A549 (cell line): ENCODE measurements around the gene CEBPB. TPM values are rescaled to one million over a fixed set of nuclear protein-coding genes. Genes with fewer than 3 reads are reported as not detected.

Source experiments
- ATAC-seq, 2 experiments: fragments of 200-7000 bp in 1 of 2; fragments of >200 bp in 1 of 2; cut with Nextera tagmentation in 1 of 2; cut with Tn5 transposase in 1 of 2; 3 replicates each; pipeline versions ENCODE4 v1.8.0 to v1.9.1; 2018 to 2020; ENCODE audit warnings: mild to moderate bottlenecking in 1 of 2, moderate library complexity in 1 of 2
- CTCF ChIA-PET: fragments of 300-600 bp; sonication (Branson Sonifier 250); formaldehyde crosslinking; extraction: SDS; loops from one replicate; lab custom pipeline; 2021; ENCODE audit warnings: antibody characterized with exemption, inconsistent platforms; lab: Yijun Ruan, JAX
- POLR2A ChIA-PET: fragments of 350-600 bp; formaldehyde crosslinking; extraction: SDS; loops from one replicate; lab custom pipeline; 2021; ENCODE audit warnings: antibody characterized with exemption, inconsistent platforms; lab: Yijun Ruan, JAX
- DNase-seq, 2 experiments: peaks; one replicate each; pipeline versions ENCODE4 v3.0.0 to v3.0.0-alpha.2; 2011 to 2016; ENCODE audit warnings: low read depth in 1 of 2, low spot score in 1 of 2
- FAIRE-seq: peaks from 2 replicates; lab custom pipeline; 2011; peaks lifted over from hg19 to GRCh38; lab: Jason Lieb, UNC
- H3K27ac ChIP-seq, 2 experiments: fragments of >200 bp; sonication (Bioruptor Twin); formaldehyde crosslinking; 3 replicates each; pipeline ENCODE4 v1.5.1; 2016 to 2017
- H3K4me1 ChIP-seq: fragments of >200 bp; sonication (Bioruptor Twin); formaldehyde crosslinking; 3 replicates; pipeline ENCODE4 v1.6.1; 2016
- H3K4me2 ChIP-seq: fragments of >200 bp; sonication (Bioruptor Twin); formaldehyde crosslinking; 3 replicates; pipeline ENCODE4 v1.6.1; 2016
- H3K4me3 ChIP-seq: fragments of >200 bp; sonication (Bioruptor Twin); formaldehyde crosslinking; 3 replicates; pipeline ENCODE4 v1.5.1; 2016
- H3K9me3 ChIP-seq: fragments of >200 bp; sonication (Bioruptor Twin); formaldehyde crosslinking; 3 replicates; pipeline ENCODE4 v1.6.1; 2016
- CBX8 ChIP-seq: fragments of 200-600 bp; sonication (generic); IDR thresholded peaks from 2 replicates; pipeline ENCODE4 v1.6.1; 2016
- EHF ChIP-seq: fragments of 250-450 bp; sonication (Bioruptor Pico); IDR thresholded peaks from 2 replicates; pipeline ENCODE4 v1.5.0; 2020; ENCODE audit warnings: mild to moderate bottlenecking
- EHMT2 ChIP-seq: fragments of 200-600 bp; sonication (generic); IDR thresholded peaks from 2 replicates; pipeline ENCODE4 v1.6.1; 2016; ENCODE audit warnings: antibody characterized with exemption, low read depth, mild to moderate bottlenecking, moderate library complexity
- FOSL2 ChIP-seq, 2 experiments: fragments of 450-650 bp in 1 of 2; fragments of >200 bp in 1 of 2; sonication (Bioruptor Twin) in 1 of 2; formaldehyde crosslinking; IDR thresholded peaks; 2 replicates each; pipeline versions ENCODE4 v1.5.0 to v1.6.1; 2016 to 2020; ENCODE audit warnings: mild to moderate bottlenecking in 1 of 2, moderate library complexity in 1 of 2
- FOXS1 ChIP-seq: fragments of 250-450 bp; sonication (Bioruptor Pico); IDR thresholded peaks from 2 replicates; pipeline ENCODE4 v1.5.0; 2020; ENCODE audit warnings: mild to moderate bottlenecking, moderate library complexity
- HDAC2 ChIP-seq: fragments of 200-600 bp; sonication (generic); IDR thresholded peaks from 2 replicates; pipeline ENCODE4 v1.6.1; 2016
- JUN ChIP-seq, 2 experiments: fragments of >200 bp; sonication (Bioruptor Twin); formaldehyde crosslinking; IDR thresholded peaks; 2 replicates in 1 of 2; 3 replicates in 1 of 2; pipeline ENCODE4 v1.6.1; 2016 to 2017
- MAFK ChIP-seq: fragments of 450-650 bp; IDR thresholded peaks from 2 replicates; pipeline ENCODE4 v1.6.1; 2014; ENCODE audit not compliant: partially characterized antibody
- NPAS2 ChIP-seq: fragments of 250-450 bp; sonication (Bioruptor Pico); IDR thresholded peaks from 2 replicates; pipeline ENCODE4 v1.8.0; 2022; ENCODE audit warnings: mild to moderate bottlenecking, moderate library complexity, borderline replicate concordance
- RCOR1 ChIP-seq: fragments of 150-350 bp; IDR thresholded peaks from 2 replicates; pipeline ENCODE4 v1.6.1; 2014; ENCODE audit warnings: antibody characterized with exemption, low read length, low read depth
- RFX5 ChIP-seq: fragments of 450-650 bp; IDR thresholded peaks from 2 replicates; pipeline ENCODE4 v1.7.1; 2014; ENCODE audit warnings: antibody characterized with exemption, mild to moderate bottlenecking, moderate library complexity
- SREBF2 ChIP-seq: fragments of 450-650 bp; IDR thresholded peaks from 2 replicates; pipeline ENCODE4 v1.6.1; 2014; ENCODE audit warnings: mild to moderate bottlenecking, moderate library complexity
- WGBS: methylation state at CpG from one replicate; pipeline ENCODE4 v1.1.6; 2017; ENCODE audit errors: missing lambda C conversion rate; 5-methylcytosine and 5-hydroxymethylcytosine counted together
- polyA plus RNA-seq, 4 experiments: library from polyadenylated mRNA; depleted of rRNA in 3 of 4; stranded (reverse); fragments of >200 nt; fragmentation: RNase III in 1 of 4; extraction: RNeasy Plus Mini Kit Qiagen cat#74134 plus additional on column Dnase treatment in 1 of 4; gene quantifications; 2 replicates in 3 of 4; 3 replicates in 1 of 4; pipeline ENCODE4 v1.2.3, GENCODE V29; 2011 to 2017
- TF ChIP-seq, protein P1 (sequence below): fragments of 250-450 bp; sonication (Bioruptor Pico); IDR thresholded peaks from 2 replicates; pipeline ENCODE4 v1.5.0; 2021; ENCODE audit warnings: mild to moderate bottlenecking, moderate library complexity, borderline replicate concordance

CEBPB gene
- polyA plus RNA-seq, 2 of the 4 experiments (the other 2 are of a cell fraction), result 45.4 to 74.0 TPM

DNA sequence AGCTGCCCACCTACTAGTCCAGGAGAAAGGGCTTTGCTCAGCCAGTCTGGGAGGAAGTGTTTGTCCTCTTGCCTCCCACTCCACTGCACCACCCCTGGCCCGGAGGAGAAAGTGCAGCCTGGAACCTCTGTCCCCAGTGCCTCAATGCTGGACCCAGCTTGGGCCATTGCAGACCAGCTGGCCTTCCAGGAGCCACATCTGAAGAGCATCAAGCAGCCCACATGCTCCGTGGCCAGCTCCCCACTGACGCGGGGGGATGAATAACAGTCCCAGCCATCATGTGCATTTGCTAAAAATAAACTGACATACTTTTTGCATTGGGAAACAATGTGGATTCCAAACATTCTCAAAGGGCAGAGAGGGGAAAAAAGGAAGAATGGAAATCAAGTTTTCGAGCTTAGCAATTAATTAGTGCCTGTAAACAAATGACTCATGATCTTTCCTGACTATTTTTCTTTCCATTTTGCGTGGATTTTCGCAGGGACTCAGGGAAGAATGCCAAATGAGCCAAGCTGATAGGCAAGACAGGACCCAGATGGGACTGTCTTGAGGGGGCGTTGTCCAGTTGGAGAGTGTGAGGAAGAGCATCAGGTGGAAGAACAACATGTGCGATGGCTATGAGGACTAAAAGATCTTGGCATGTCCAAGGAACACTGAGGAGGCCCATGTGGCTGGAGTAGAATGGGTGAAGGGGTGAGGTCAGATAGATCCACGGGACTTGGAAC lies 34.1 kb downstream of the CEBPB start:
- no peak for DNase-seq
- peaks cover 26% of the 10 kb centered on the region for H3K4me1 ChIP-seq
- no peak overlapping the region for H3K4me3 ChIP-seq
- H3K27ac ChIP-seq, result peak overlapping the region; percentile 8 to 46; a peak in 4 of 6 replicates
- no peak for TF ChIP-seq FOXS1 (CRISPR knock-in tag)
- no peak for TF ChIP-seq FOSL2 (IDR thresholded peaks at IDR 0.05)
- TF ChIP-seq FOSL2 (CRISPR knock-in tag; IDR thresholded peaks at IDR 0.05), result peak; percentile 53
- TF ChIP-seq HDAC2, result no peak
- no peak for TF ChIP-seq EHMT2
- TF ChIP-seq JUN (IDR thresholded peaks at IDR 0.05), result no peak
- no peak for TF ChIP-seq CBX8
- TF ChIP-seq EHF (CRISPR knock-in tag), result no peak
- no peak for TF ChIP-seq RFX5
- TF ChIP-seq, all 56 proteins: peak for 1
- POLR2A ChIA-PET, result no interaction called here
- WGBS, result 71% methylated on average over 10 of the region's 10 CpGs
- CTCF ChIA-PET, result interaction anchor here (0.8 to 1.4 kb wide), 4 partner anchors 9 to 236 kb away, joined by 3 to 4 read pairs (median 3); no protein-coding TSS in a partner anchor
- H3K4me2 ChIP-seq, result no peak overlapping the region
- no peak for FAIRE-seq
- peaks cover 7% of the 10 kb centered on the region; the same call in 2 of the 3 replicates for H3K9me3 ChIP-seq
- peak in 1 of 2 experiments; percentile 19; a peak in 3 of 6 replicates for ATAC-seq

DNA sequence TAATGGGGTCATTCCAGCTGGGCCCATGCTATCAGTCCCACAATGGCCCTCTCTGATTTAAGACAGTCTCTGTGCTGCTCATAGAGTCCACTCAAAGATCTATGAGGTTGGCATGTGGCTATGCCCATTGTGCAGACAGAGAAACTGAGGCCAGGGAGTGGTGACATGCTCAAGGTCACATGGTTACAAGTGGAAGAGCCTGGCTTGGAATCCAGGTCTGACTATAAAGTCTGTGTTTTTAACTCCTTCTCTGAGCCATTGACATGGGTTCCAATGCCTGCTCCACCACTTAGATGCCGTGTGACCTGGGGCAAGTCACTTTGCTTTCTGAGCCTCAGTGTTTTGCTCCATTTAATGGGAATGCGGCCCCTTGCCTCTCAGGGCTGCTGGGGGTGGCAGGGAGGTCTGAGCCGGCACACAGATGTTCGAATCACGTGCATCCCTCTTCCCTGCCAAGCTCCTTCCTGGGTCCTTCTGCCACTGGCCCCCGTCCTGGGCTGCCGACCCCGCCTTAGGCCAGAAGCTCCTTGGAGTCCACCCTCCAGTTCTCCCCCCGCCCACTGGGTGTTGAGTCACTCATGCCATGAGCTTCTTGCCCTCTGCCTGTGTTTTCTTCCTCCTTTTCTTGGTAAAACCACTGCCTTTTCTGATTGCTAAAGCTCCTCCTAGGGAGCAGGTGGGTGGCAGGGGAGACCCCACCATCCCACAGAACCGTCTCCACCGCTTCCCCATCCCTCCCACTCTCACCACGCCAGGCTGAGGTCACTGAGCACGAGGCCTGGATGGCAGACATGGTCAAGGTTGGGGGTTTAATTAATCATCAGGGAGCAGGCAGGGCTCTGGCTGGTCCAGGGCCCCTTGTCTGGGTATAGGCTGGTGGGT lies 35.7 kb downstream of the CEBPB start:
- ATAC-seq (peak in 1 of 2 experiments; percentile 48; a peak in 3 of 6 replicates), FAIRE-seq (no peak), DNase-seq (no peak)
- 72% methylated on average over 12 of the region's 13 CpGs for WGBS
- H3K4me3 ChIP-seq, result no peak overlapping the region
- peak overlapping the region; percentile 42 for H3K4me2 ChIP-seq
- H3K27ac ChIP-seq, result peak overlapping the region; percentile 69 to 80
- ChIA-PET POLR2A (interaction anchor here (0.8 kb wide), 1 partner anchor 95 kb away, joined by 3 read pairs; no protein-coding TSS in a partner anchor), CTCF (interaction anchor here (1.0 to 1.2 kb wide), 2 partner anchors 41 to 354 kb away, joined by 3 to 4 read pairs; no protein-coding TSS in a partner anchor)
- peaks cover 7% of the 10 kb centered on the region; the same call in 2 of the 3 replicates for H3K9me3 ChIP-seq
- no peak for TF ChIP-seq RCOR1
- no peak for TF ChIP-seq FOSL2 (IDR thresholded peaks at IDR 0.05)
- TF ChIP-seq FOSL2 (CRISPR knock-in tag; IDR thresholded peaks at IDR 0.05), result peak; percentile 18; the same call in 1 of the 2 replicates
- H3K4me1 ChIP-seq, result peaks cover 15% of the 10 kb centered on the region

DNA sequence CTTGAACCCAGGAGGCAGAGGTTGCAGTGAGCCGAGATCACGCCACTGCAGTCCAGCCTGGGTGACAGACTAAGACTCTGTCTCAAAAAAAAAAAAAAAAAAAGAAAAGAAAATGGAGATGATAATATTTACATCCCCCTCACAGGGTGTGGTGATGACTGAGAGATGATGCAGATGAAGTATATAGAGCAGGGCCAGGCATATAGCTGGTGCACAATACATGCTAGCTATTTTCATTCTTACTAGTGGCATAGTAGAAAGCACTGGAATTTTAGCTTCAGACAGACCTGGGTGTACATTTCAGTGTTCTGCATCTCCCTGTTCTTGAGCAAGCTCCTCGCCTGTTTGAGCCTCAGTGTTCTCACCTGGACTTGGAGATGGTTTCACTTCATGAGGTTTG lies 36.9 kb downstream of the CEBPB start:
- ATAC-seq (no peak; a peak in 1 of 6 replicates), FAIRE-seq (no peak), DNase-seq (no peak)
- no peak for TF ChIP-seq SREBF2
- no peak for TF ChIP-seq NPAS2 (CRISPR knock-in tag)
- TF ChIP-seq, protein P1, sequence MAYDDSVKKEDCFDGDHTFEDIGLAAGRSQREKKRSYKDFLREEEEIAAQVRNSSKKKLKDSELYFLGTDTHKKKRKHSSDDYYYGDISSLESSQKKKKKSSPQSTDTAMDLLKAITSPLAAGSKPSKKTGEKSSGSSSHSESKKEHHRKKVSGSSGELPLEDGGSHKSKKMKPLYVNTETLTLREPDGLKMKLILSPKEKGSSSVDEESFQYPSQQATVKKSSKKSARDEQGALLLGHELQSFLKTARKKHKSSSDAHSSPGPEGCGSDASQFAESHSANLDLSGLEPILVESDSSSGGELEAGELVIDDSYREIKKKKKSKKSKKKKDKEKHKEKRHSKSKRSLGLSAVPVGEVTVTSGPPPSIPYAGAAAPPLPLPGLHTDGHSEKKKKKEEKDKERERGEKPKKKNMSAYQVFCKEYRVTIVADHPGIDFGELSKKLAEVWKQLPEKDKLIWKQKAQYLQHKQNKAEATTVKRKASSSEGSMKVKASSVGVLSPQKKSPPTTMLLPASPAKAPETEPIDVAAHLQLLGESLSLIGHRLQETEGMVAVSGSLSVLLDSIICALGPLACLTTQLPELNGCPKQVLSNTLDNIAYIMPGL, result no peak
- no peak for TF ChIP-seq CBX8
- CTCF ChIA-PET, result interaction anchor here (0.6 to 1.8 kb wide), 5 partner anchors 16 to 61 kb away, joined by 3 to 4 read pairs (median 3); no protein-coding TSS in a partner anchor
- POLR2A ChIA-PET, result no interaction called here
- Histone ChIP-seq H3K4me1 (peaks cover 9% of the 10 kb centered on the region), H3K4me2 (no peak overlapping the region), H3K27ac (peak overlapping the region in 1 of 2 experiments; percentile 80; a peak in 2 of 6 replicates), H3K4me3 (no peak overlapping the region), H3K9me3 (peaks cover 7% of the 10 kb centered on the region; the same call in 2 of the 3 replicates)
- 85% methylated on average over 3 of the region's 3 CpGs for WGBS

DNA sequence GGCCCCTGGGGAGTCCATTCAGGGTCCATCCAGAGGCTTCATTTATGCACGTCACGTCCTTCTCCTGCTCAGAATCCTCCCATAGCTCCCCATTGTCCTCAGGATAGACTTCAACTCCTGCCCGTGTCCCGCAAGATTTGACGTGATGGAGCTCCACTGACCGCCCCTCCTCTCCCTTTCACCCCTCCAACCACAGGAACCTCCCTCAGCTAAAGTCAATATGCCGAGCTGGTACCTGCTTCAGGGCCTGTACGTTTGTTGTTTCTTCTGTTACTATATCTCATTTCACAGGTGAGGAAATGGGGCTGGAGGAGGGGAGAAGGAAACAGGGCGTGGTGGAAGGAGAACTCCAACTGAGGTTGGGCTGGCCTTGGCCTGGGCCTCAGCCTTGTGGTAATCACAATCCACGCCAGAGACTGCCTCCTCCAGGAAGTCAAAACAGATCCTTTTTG lies 38.6 kb downstream of the CEBPB start:
- DNase-seq, result no peak
- no peak for ATAC-seq
- ChIA-PET POLR2A (interaction anchor here (0.6 kb wide), 1 partner anchor 533 kb away, joined by 9 read pairs; no protein-coding TSS in a partner anchor), CTCF (no interaction called here)
- Histone ChIP-seq H3K4me2 (no peak overlapping the region), H3K4me3 (no peak overlapping the region), H3K9me3 (peaks cover 4% of the 10 kb centered on the region; the same call in 2 of the 3 replicates), H3K27ac (no peak overlapping the region), H3K4me1 (peaks cover 9% of the 10 kb centered on the region)
- TF ChIP-seq MAFK (no peak), CBX8 (no peak)
- 87% methylated on average over 10 of the region's 10 CpGs for WGBS
- FAIRE-seq, result no peak
